SK-N-MC (cell line): ENCODE data around the gene IL17C.

Experiments
- EZH2 ChIP-seq: fragments of 200-600 bp; sonication (generic); IDR thresholded peaks from one replicate; pipeline ENCODE4 v1.6.1; 2017; ENCODE audit warnings: antibody characterized with exemption
- POLR2AphosphoS5 ChIP-seq: IDR thresholded peaks from 2 replicates; pipeline ENCODE4 v1.6.1; 2012; ENCODE audit warnings: mild to moderate bottlenecking, low read depth, low read length, borderline replicate concordance

DNA sequence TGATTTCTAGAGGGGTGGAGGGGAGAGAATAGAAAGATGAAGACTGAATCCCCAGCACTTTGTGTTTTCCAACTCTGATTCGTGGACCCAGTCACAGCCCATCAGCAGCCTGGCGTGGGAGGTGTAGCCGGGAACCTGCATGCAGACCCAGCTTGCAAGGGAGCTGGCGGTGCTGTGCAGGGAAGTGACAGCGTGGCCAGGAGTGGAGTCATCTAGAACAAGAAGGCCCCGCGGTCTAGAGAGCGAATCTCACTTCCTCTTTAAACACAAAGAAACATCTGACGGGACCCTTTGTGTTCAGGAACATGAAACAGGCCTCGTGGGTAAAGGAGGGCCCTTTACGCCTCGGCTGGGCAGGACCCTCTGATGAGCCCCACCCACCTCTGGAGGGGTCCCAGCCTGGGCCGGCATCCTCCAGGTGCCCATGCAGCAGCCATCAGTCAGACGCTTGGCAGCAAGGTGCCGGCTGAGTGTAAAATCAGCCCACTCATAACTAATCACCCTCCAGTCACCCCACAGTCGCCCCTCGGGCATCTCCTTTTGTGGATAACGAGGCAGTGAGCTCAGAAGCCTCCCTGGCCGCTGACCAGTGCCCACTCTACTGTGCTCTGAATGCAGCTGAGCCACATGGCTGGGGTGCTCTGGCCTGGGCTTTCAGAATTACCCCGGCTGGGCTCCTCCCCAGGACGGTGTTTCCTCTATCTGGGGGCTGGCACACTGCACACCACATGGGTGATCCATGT, 43.5 kb downstream of the IL17C start:
- TF ChIP-seq EZH2 (no peak), POLR2AphosphoS5 (no peak)
